AG04450 (cell line): ENCODE measurements around the gene DGKI. TPM values are rescaled to one million over a fixed set of nuclear protein-coding genes. Genes with fewer than 3 reads are reported as not detected.

Source experiments
- CTCF ChIA-PET: fragments of 300-600, 350-600 bp; formaldehyde crosslinking; extraction: SDS; loops from one replicate; lab custom pipeline; 2022; ENCODE audit warnings: antibody characterized with exemption, inconsistent platforms; lab: Charles Lee
- POLR2A ChIA-PET: fragments of 350-600 bp; formaldehyde crosslinking; extraction: SDS; loops from one replicate; lab custom pipeline; 2021; ENCODE audit warnings: antibody characterized with exemption, inconsistent platforms; lab: Yijun Ruan, JAX
- DNase-seq: peaks from one replicate; pipeline ENCODE4 v3.0.0-alpha.2; 2011; ENCODE audit warnings: low read depth, low spot score
- H3K27ac ChIP-seq: one replicate; pipeline ENCODE4 v1.5.1; 2012; ENCODE audit warnings: low read depth, low read length, control low read depth
- H3K27me3 ChIP-seq: one replicate; pipeline ENCODE4 v1.6.0; 2012; ENCODE audit warnings: low read length; ENCODE audit not compliant: control insufficient read depth, insufficient read depth
- H3K4me3 ChIP-seq: 2 replicates; pipeline ENCODE4 v1.5.1; 2011; ENCODE audit warnings: mild to moderate bottlenecking, low read depth, low read length, control low read depth
- H3K9me3 ChIP-seq: 2 replicates; pipeline ENCODE4 v1.5.1; 2012; ENCODE audit warnings: low read length; ENCODE audit not compliant: control insufficient read depth, insufficient read depth
- CTCF ChIP-seq: IDR thresholded peaks from 2 replicates; pipeline ENCODE4 v1.5.1; 2011; ENCODE audit warnings: low read depth, low read length, control low read depth, inconsistent platforms
- polyA plus RNA-seq: library from polyadenylated mRNA; depleted of rRNA; stranded (reverse); fragments of >200 nt; gene quantifications from 2 replicates; pipeline ENCODE4 v1.2.3, GENCODE V29; 2011

The DGKI gene
- polyA plus RNA-seq, 1 experiment = 3.1 TPM

- DNase-seq = no peak
- CTCF ChIA-PET = interaction anchor here (0.7 to 1.2 kb wide), 2 partner anchors 72 to 74 kb away, joined by 4 to 9 read pairs; no protein-coding TSS in a partner anchor
- Histone ChIP-seq H3K27me3 (no peaks in the 10 kb centered on the region), H3K27ac (no peak overlapping the region), H3K9me3 (no peaks in the 10 kb centered on the region), H3K4me3 (no peak overlapping the region)
- POLR2A ChIA-PET = no interaction called here
- no peak for TF ChIP-seq CTCF
These were observed 118.3 kb downstream of the DGKI start for GRCh38 chr7:137728426-137728825.

GRCh38 chr7:137727413-137727812 lies 119.4 kb downstream of the DGKI start:
- TF ChIP-seq CTCF = no peak
- POLR2A ChIA-PET = no interaction called here
- H3K4me3 ChIP-seq = no peak overlapping the region
- DNase-seq = no peak
- no peaks in the 10 kb centered on the region for H3K27me3 ChIP-seq
- H3K9me3 ChIP-seq = no peaks in the 10 kb centered on the region
- H3K27ac ChIP-seq = no peak overlapping the region
- CTCF ChIA-PET = no interaction called here

GRCh38 chr7:137718355-137718754 lies 128.4 kb downstream of the DGKI start:
- ChIA-PET POLR2A (no interaction called here), CTCF (no interaction called here)
- Histone ChIP-seq H3K27ac (no peak overlapping the region), H3K9me3 (no peaks in the 10 kb centered on the region), H3K4me3 (no peak overlapping the region), H3K27me3 (no peaks in the 10 kb centered on the region)
- TF ChIP-seq CTCF = no peak
- DNase-seq = no peak

- TF ChIP-seq CTCF = no peak
These were observed 128.9 kb downstream of the DGKI start for GRCh38 chr7:137717811-137718271.

GRCh38 chr7:137717045-137717444 lies 129.7 kb downstream of the DGKI start:
- POLR2A ChIA-PET = no interaction called here

More at GRCh38 chr7:137717811-137718271, 128.9 kb downstream of the DGKI start:
- ChIA-PET CTCF (no interaction called here), POLR2A (no interaction called here)
- H3K4me3 ChIP-seq = no peak overlapping the region
- no peaks in the 10 kb centered on the region for H3K27me3 ChIP-seq
- H3K27ac ChIP-seq = no peak overlapping the region
- no peaks in the 10 kb centered on the region for H3K9me3 ChIP-seq
- no peak for DNase-seq

More at GRCh38 chr7:137717045-137717444, 129.7 kb downstream of the DGKI start:
- H3K4me3 ChIP-seq = no peak overlapping the region
- H3K9me3 ChIP-seq = no peaks in the 10 kb centered on the region
- DNase-seq = no peak
- CTCF ChIA-PET = interaction anchor here (0.7 kb wide), 1 partner anchor 9 kb away, joined by 3 read pairs; no protein-coding TSS in a partner anchor
- TF ChIP-seq CTCF = no peak
- no peak overlapping the region for H3K27ac ChIP-seq
- H3K27me3 ChIP-seq = no peaks in the 10 kb centered on the region
